GM21515 (cell line): ENCODE measurements around the gene SORCS2.

Experiments used
- ATAC-seq: cut with Tn5 transposase; IDR thresholded peaks from one replicate; pipeline ENCODE4 v1.9.1; 2021; ENCODE audit not compliant: unreplicated experiment

SORCS2 gene

GRCh38 chr4:7761720-7762119 lies 569.4 kb downstream of the SORCS2 start:
- ATAC-seq, result peak; percentile 74

GRCh38 chr4:7762376-7763030 lies 570.2 kb downstream of the SORCS2 start:
- ATAC-seq, result no peak

DNA sequence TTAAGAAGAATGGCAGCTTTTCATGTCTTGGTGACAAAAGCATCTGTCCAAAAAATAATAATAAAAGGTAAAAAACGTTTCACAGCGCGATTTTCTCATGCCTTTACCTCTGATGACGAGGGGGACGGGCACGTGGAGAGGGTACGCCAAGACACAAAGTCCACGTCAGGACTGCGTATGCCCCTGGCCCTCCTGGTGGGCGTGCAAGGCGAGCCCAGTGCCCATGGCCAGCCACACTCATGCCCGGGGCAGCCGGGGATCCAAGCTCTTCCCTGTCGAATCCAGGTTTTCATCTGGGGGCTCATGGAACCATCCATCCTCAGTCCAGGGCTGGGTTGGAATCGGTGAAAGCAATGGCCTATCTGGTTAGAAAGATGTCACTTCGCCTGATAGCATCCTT lies 570.8 kb downstream of the SORCS2 start:
- ATAC-seq, result no peak

DNA sequence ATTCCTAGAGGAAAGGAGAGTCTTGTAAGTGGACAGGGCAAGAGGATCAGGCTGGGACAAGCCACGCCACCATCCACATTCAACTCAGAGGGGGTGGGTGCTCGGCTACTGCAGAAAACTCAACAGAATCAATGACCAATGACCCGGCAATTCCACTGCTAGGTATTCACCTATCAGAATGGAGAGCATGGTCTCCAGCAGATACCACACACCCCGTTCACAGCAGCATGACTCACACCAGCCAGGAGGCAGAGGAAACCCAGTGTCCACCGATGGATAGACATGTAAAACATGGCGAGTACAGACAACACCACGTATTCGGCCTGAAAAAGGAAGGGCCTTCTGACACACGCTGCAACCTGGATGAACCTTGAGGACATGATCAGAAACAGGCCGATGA lies 571.5 kb downstream of the SORCS2 start:
- no peak for ATAC-seq

DNA sequence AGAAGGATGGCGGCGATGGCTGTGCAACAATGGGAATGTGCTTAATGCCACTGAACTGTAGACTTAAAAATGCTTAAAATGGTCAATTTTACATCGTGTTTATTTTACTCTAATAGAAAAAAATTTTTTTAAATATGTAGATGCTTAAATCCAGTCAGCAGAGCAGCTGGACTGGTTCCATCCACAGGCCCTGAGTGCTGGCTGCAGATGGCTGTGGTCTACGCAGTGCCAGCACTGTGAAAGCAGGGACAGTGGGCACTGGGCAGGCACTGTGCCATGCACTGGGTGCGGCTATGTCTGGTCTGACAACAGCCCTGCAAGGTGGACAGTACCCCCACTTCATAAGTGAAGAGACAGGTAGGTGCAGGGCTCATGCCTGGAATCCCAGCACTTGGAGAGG lies 572.1 kb downstream of the SORCS2 start:
- no peak for ATAC-seq

GRCh38 chr4:7765666-7766065 lies 573.3 kb downstream of the SORCS2 start:
- ATAC-seq, result no peak

- ATAC-seq, result no peak
Observed at GRCh38 chr4:7766086-7766485, 573.7 kb downstream of the SORCS2 start.

DNA sequence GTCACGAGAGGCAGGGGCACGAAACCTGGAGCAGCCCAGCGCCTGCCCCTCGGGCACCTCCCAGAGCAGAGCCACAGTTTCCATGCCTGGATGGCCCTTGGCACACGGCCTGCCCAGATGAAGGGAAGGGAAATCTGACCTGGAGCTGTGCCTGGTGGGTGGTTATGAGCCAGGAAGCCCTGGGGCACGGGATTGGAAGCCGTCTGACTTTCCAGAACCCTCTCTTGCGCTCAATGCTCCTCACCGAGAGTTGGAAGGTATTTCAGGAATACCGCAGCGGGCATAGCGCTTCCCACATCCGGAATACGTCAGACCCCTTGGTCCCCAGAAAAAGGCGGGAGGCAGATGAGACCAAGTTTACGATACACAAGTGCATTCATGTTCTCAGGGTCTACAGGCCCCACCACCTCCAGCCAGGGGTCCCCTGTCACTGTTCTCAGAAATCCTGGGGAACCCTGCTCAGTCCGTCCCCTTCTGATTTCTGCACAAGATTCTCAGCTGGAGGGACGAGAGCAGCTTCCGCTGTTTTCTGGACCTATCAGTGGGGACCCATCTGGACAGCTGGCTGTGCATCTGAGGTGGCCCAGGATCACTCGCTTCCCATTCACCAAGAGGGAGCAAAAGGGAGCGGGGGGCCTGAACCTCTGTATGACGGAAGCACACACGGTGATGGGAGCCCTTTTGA lies 574.5 kb downstream of the SORCS2 start:
- no peak for ATAC-seq

- no peak for ATAC-seq
Observed at GRCh38 chr4:7767526-7767925, 575.2 kb downstream of the SORCS2 start.

DNA sequence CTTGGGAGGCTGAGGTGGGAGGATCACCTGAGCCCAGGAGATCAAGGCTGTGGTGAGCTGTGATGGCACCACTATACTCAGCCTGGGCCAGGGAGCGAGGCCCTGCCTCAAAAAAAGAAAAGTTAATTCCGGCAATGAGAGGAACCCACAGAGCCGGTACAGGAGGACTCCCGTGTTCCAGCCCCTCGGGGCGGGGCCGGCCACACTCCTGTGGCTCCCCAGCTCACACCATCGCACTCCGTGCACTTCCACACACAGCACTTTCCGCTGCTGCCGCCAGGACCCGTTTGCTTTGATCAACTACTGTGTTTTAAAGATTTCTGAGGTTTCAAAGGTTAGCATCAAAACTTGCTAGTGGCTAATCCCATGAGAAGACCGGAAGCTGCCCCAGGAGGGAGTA lies 575.6 kb downstream of the SORCS2 start:
- ATAC-seq, result no peak

GRCh38 chr4:7768736-7769135 lies 576.4 kb downstream of the SORCS2 start:
- ATAC-seq, result no peak

DNA sequence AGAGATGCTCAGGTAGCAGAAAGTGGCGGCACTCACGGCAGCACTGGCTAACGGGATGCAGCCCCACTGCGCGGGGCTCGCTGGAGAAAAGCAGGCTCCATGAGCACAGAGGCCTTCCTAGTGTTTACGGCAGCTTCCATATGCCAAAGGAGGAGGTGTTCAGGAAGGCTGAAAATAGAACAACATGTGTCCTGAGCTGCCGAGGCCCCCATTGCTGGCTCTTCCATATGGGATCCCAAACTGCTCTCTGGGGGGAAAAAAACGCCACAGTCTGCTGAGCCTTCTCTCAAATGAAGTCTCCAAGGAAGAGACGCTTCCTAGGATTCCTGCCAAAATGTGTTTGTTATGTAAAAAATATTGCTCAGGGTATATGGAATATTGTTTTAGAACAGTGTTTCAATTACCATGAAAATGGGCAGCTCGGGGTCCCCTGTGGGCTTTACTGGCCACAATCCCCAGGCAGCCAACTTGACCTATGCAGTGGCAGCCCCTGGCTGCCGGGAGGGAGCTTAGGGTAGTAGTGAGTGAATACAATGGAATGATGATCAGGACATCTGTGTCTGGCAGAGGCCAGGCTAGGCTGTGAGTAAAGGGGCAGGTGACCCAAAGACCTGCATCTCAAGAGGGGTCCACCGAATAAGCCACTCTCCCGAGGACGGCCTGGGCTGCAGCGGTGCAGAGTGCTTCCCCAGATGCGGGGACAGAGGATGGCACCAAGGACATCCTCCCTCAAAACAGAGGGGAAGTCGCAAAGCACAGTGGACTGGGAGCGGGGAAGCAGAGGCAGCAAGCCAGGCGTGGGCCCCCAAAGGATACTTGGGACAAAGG lies 577.3 kb downstream of the SORCS2 start:
- ATAC-seq, result no peak

GRCh38 chr4:7770224-7771050 lies 578.1 kb downstream of the SORCS2 start:
- no peak for ATAC-seq

- ATAC-seq, result no peak
Observed at GRCh38 chr4:7771056-7771455, 578.7 kb downstream of the SORCS2 start.

DNA sequence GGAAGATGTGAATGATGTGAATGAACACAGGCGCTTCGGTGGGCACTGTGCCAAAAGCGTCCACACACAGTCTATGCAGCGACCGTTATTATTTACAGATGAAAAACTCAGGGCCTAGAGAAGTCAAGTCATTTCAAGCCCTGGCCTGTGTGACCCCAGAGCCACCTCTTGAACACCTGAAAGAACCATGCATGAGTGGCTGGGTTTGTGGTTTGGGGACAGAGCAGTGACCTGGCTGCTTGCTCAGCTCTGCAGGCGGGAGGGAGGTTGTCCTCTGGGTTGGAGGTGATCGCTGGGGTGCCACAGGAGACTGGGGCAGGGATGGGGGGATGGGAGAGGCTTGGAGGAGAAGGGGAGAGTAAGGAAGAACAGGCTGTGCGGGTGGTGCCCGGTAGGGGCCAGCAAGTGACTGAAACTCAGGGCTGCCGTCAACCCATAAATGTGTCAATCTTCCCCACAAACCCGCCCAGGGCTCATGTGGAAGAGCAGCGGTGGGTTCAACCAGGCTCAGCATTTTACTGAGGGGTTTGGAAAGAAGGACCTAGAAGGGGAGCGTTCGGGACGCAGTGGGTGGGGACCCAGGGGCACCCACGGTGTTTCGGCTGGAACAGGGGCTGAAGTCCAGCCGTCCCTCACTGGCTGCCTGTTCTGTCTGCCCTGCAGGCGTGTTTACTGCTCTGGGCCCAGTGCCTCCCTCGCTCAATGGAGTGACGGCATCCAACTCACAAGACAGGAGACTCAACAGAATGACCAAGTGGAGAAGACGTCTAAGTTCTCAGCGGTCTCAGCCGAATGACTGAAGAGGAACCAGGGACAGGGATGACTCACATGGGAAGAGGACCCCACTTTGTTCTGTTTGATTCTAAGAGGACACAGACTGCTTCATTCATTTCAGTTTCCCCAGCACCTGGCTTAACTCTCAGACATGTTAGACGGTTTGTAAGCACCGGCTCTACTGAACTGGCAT lies 579.5 kb downstream of the SORCS2 start:
- peak; percentile 88 for ATAC-seq

- no peak for ATAC-seq
Observed at GRCh38 chr4:7772711-7773385, 580.5 kb downstream of the SORCS2 start.

DNA sequence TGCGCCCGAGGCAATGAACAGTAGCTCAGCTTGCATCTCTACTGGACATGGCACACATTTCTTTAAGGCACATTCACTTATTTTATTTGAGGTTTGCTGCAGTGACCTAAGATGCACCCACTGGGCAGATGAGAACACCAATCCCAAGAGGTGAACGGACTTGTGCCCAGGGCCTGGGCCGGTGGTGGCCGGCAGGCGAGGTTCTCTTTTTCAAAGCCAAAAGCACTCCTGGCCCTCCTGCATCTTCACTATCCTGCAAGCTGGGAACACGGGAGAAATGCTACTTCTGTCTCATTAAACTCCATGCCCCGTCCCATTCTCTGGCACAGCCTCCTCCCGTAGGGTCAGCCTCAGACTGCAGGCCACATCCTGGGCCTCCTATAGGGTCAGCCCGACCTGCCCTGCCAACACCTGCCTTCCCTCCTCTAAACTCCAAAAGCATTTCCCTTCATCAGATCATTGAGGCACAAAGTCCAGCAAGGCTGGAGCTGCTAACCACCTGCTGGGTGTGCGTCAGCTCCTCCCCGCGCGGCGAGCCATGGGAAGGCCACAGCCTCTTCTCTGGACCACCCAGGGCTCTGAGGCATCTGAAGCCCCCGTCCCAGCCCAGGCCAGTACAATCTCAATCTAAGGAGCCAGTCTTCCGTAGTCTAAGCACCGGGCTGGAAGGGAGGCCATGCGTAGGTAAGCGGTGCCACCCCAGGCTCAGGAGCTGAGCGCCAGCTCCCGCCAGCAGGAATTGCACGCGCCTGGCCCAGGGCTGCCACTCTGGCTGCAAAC lies 581.3 kb downstream of the SORCS2 start:
- no peak for ATAC-seq
